Measurements from ENCODE around the gene L3HYPDH.

Gene L3HYPDH

DNA sequence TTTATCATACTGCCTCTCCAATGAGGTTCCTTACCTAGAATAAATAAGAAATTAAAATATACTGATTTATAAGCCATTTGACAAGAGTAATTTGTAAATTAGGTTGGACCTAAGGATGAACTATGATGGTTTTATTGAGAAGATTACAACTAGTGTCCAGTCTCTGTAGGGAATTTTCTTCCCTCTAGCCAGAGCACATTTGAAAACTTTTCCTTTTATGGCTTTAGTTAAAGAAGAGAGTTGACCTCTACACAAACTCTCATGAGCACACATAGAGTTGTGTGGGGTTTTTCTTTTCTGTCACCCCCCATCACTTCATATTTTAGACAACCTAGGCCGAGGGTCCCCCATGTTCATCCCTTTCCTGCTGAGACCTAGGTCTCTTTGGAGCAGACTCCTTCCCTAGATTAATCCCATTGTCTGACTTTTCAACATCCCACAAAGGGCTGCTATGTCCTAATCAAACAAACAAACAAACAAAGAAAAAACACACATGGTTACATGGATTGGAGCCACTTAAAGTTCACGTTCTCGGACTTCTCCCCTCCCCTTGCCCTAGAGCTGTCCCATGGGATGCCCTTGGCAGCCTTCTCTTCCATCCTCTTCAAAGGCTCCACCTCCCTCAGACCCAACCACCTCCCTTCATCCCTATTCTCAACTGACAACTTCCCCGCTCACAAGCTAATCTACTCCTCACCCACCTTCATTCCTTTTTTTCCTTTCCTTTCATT is 59.7 kb downstream of the L3HYPDH start:
- DNase-seq, result no peak

Measured in fibroblast of skin of right biceps (primary cell).